Panc1 (cell line): ENCODE data around the gene RNF224. TPM values are rescaled to one million over a fixed set of nuclear protein-coding genes. Genes with fewer than 3 reads are reported as not detected.

ENCODE experiments used
- ATAC-seq: fragments of 200-7000 bp; cut with Tn5 transposase; 2 replicates; pipeline ENCODE4 v1.9.1; 2020; ENCODE audit warnings: mild to moderate bottlenecking, moderate library complexity
- BruUV-seq: library from RNA; stranded (reverse); fragments of 400-500 nt; replicated peaks from 2 replicates; lab custom pipeline; 2021; lab: Mats Ljungman, UMichigan
- CTCF ChIA-PET: fragments of 300-600 bp; sonication (Branson Sonifier 250); formaldehyde crosslinking; loops from one replicate; lab custom pipeline; 2022; ENCODE audit warnings: antibody characterized with exemption; lab: Charles Lee
- POLR2A ChIA-PET: fragments of 300-600 bp; sonication (Branson Sonifier 250); formaldehyde crosslinking; loops from one replicate; lab custom pipeline; 2022; ENCODE audit warnings: antibody characterized with exemption; lab: Charles Lee
- DNase-seq: peaks from one replicate; pipeline ENCODE4 v3.0.0-alpha.2; 2010; ENCODE audit warnings: low read depth, low spot score
- H3K27ac ChIP-seq: 2 replicates; pipeline ENCODE4 v1.5.1; 2011; ENCODE audit warnings: mild to moderate bottlenecking, low read length, inconsistent platforms
- H3K27me3 ChIP-seq: fragments of 200-500 bp; sonication (Bioruptor generic); 2 replicates; pipeline ENCODE4 v1.6.0; 2014; ENCODE audit warnings: low read length, inconsistent platforms; ENCODE audit not compliant: control insufficient read depth, insufficient read depth
- H3K36me3 ChIP-seq: fragments of 200-500 bp; sonication (Bioruptor generic); 2 replicates; pipeline ENCODE4 v1.5.1; 2014; ENCODE audit warnings: inconsistent platforms, mild to moderate bottlenecking, low read length, moderate library complexity; ENCODE audit not compliant: control insufficient read depth, insufficient read depth
- H3K4me1 ChIP-seq: 2 replicates; pipeline ENCODE4 v1.5.1; 2011; ENCODE audit warnings: inconsistent platforms, mild to moderate bottlenecking, low read length, moderate library complexity; ENCODE audit not compliant: control insufficient read depth, insufficient read depth
- H3K4me3 ChIP-seq, 2 experiments: 2 replicates each; pipeline ENCODE4 v1.5.1; 2011 to 2012; ENCODE audit warnings: low read depth in 2 of 2, low read length in 2 of 2, mild to moderate bottlenecking in 2 of 2, inconsistent platforms in 1 of 2, moderate library complexity in 1 of 2
- H3K9me3 ChIP-seq: fragments of 200-500 bp; sonication (Bioruptor generic); 2 replicates; pipeline ENCODE4 v1.5.1; 2014; ENCODE audit warnings: low read depth, mild to moderate bottlenecking, inconsistent platforms, low read length, moderate library complexity; ENCODE audit not compliant: control insufficient read depth, insufficient read depth
- CTCF ChIP-seq: fragments of 450-650 bp; IDR thresholded peaks from 2 replicates; pipeline ENCODE4 v1.5.1; 2017; ENCODE audit warnings: mild to moderate bottlenecking
- POLR2AphosphoS5 ChIP-seq: IDR thresholded peaks from 2 replicates; pipeline ENCODE4 v1.6.1; 2012; ENCODE audit warnings: mild to moderate bottlenecking, low read depth, low read length, moderate library complexity
- REST ChIP-seq, 2 experiments: IDR thresholded peaks; 2 replicates each; pipeline ENCODE4 v1.6.1; 2011 to 2012; ENCODE audit warnings: low read depth in 2 of 2, control low read depth in 1 of 2, low read length in 1 of 2, mild to moderate bottlenecking in 1 of 2, moderate library complexity in 1 of 2; ENCODE audit not compliant: insufficient read depth in 1 of 2
- SIN3A ChIP-seq: IDR thresholded peaks from 2 replicates; pipeline ENCODE4 v1.6.1; 2012; ENCODE audit warnings: low read depth, mild to moderate bottlenecking, low read length, moderate library complexity, borderline replicate concordance; ENCODE audit not compliant: insufficient read depth
- TCF7L2 ChIP-seq: IDR thresholded peaks from 2 replicates; pipeline ENCODE4 v1.6.1; 2011; ENCODE audit warnings: mild to moderate bottlenecking, low read depth, low read length, inconsistent platforms
- in situ Hi-C: cut with HindIII; loops from 2 replicates; pipeline ENCODE4 v1.10.0; 2016; ENCODE audit warnings: low sequenced_read_pairs, low pct_unique_long_range_greater_than_20kb
- intact Hi-C: fragments of 100-400 bp; cut with micrococcal nuclease; formaldehyde crosslinking; loops from one replicate; pipeline ENCODE4 v1.10.0; 2022; ENCODE audit not compliant: unreplicated experiment
- total RNA-seq: library from RNA; stranded (reverse); gene quantifications from one replicate; pipeline ENCODE4 v1.2.1, GENCODE V29; 2021; ENCODE audit not compliant: unreplicated experiment

The RNF224 gene
- total RNA-seq, 1 experiment from 2014 or later, result 0.15 TPM

- peaks cover 18% of the 10 kb centered on the region for H3K4me1 ChIP-seq
- ChIA-PET POLR2A (no interaction called here), CTCF (no interaction called here)
- TF ChIP-seq TCF7L2, result no peak
- no peak for TF ChIP-seq SIN3A
- TF ChIP-seq CTCF, result no peak
- TF ChIP-seq REST (IDR thresholded peaks at IDR 0.05; ENCODE audit: insufficient read depth in 1 of 2, low read depth in 2 of 2, low read length in 1 of 2), result no peak
- no peak for TF ChIP-seq POLR2AphosphoS5
- ATAC-seq (no peak), DNase-seq (no peak)
- peak overlapping the region in 1 of 2 experiments; percentile 88; a peak in 2 of 4 replicates for H3K4me3 ChIP-seq
- in situ Hi-C loops (no loop called here), intact Hi-C loops (no loop called here)
- no peak overlapping the region for H3K27ac ChIP-seq
- no TSS peak for BruUV-seq
- H3K36me3 ChIP-seq, result no peaks in the 10 kb centered on the region; the same call in 1 of the 2 replicates
- no peaks in the 10 kb centered on the region for H3K9me3 ChIP-seq
- no peaks in the 10 kb centered on the region for H3K27me3 ChIP-seq
These were observed 40.9 kb upstream of the RNF224 start for GRCh38 chr9:137186385-137186784.

- TF ChIP-seq POLR2AphosphoS5 (no peak), TCF7L2 (no peak)
- Histone ChIP-seq H3K9me3 (no peaks in the 10 kb centered on the region), H3K27ac (peak overlapping the region; percentile 74), H3K36me3 (no peaks in the 10 kb centered on the region; the same call in 1 of the 2 replicates), H3K4me3 (peak overlapping the region; percentile 88 to 89), H3K27me3 (no peaks in the 10 kb centered on the region), H3K4me1 (peaks cover 18% of the 10 kb centered on the region)
- CTCF ChIA-PET, result no interaction called here
- BruUV-seq, result no TSS peak
- ATAC-seq (no peak), DNase-seq (no peak)
- POLR2A ChIA-PET, result no interaction called here
- in situ Hi-C loops (no loop called here), intact Hi-C loops (no loop called here)
These were observed 39.9 kb upstream of the RNF224 start for GRCh38 chr9:137187386-137187785.

DNA sequence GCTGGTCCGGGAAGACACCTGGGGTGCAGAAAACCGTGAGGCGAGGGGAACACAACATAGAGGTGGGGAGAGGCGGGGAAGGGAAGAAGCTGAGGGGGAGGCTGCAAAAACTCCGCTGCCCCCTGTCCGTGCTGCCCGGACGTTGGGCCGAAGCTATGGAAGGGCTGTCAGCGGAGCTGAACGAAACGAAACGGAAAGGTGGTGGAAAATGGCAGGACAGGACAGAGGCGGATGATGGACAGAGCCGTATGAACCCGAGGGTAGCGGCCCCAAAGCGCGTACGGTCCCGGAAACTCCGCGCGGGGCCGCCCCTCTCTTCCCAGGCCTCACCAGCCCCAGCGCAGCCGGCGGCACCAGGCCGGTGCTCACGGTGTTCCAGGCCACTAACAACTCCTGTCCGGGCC lies 39.2 kb upstream of the RNF224 start:
- ChIA-PET CTCF (no interaction called here), POLR2A (no interaction called here)
- no peak for TF ChIP-seq CTCF
- no peak for TF ChIP-seq REST (IDR thresholded peaks at IDR 0.05; ENCODE audit: insufficient read depth in 1 of 2, low read depth in 2 of 2, low read length in 1 of 2)
- TF ChIP-seq POLR2AphosphoS5, result no peak
- TF ChIP-seq SIN3A, result no peak
- no peak for TF ChIP-seq TCF7L2
- peak overlapping the region; percentile 88 to 89 for H3K4me3 ChIP-seq
- H3K4me1 ChIP-seq, result peaks cover 23% of the 10 kb centered on the region
- H3K36me3 ChIP-seq, result no peaks in the 10 kb centered on the region; the same call in 1 of the 2 replicates
- no peaks in the 10 kb centered on the region for H3K9me3 ChIP-seq
- H3K27me3 ChIP-seq, result no peaks in the 10 kb centered on the region
- in situ Hi-C loops (no loop called here), intact Hi-C loops (no loop called here)
- BruUV-seq, result no TSS peak
- ATAC-seq, result peak; percentile 7
- H3K27ac ChIP-seq, result peak overlapping the region; percentile 74
- no peak for DNase-seq
